H1 (cell line): ENCODE data around the gene PLXNA4. TPM values are rescaled to one million over a fixed set of nuclear protein-coding genes. Genes with fewer than 3 reads are reported as not detected.

Experiments used
- CTCF ChIA-PET: fragments of 300-600 bp; sonication (Branson Sonifier 250); formaldehyde crosslinking; loops from one replicate; lab custom pipeline; 2021; ENCODE audit not compliant: partially characterized antibody; lab: Charles Lee
- POLR2A ChIA-PET: fragments of 300-600 bp; sonication (Branson Sonifier 250); formaldehyde crosslinking; loops from one replicate; lab custom pipeline; 2021; ENCODE audit warnings: inconsistent platforms; ENCODE audit not compliant: partially characterized antibody; lab: Charles Lee
- DNase-seq, 2 experiments: peaks; one replicate each; pipeline versions ENCODE4 v3.0.0 to v3.0.0-alpha.2; 2010 to 2022; ENCODE audit warnings: low spot score in 2 of 2, low read depth in 1 of 2, mixed read lengths in 1 of 2
- FAIRE-seq: peaks from 2 replicates; lab custom pipeline; 2011; peaks lifted over from hg19 to GRCh38; lab: Jason Lieb, UNC
- H2AFZ ChIP-seq: 2 replicates; pipeline ENCODE4 v1.8.1; 2012; ENCODE audit warnings: low read length, inconsistent platforms
- H2AK5ac ChIP-seq: 2 replicates; pipeline ENCODE4 v1.6.1; 2013; ENCODE audit warnings: low read depth, low read length
- H2BK120ac ChIP-seq: replicated peaks from 2 replicates; pipeline ENCODE3; 2013; ENCODE audit warnings: low read depth, low read length, inconsistent platforms
- H2BK12ac ChIP-seq: 2 replicates; pipeline ENCODE4 v1.6.1; 2013; ENCODE audit warnings: low read depth, low read length
- H2BK15ac ChIP-seq: 2 replicates; pipeline ENCODE4 v1.6.1; 2013; ENCODE audit warnings: low read length
- H2BK20ac ChIP-seq: 2 replicates; pipeline ENCODE4 v1.6.1; 2013; ENCODE audit warnings: low read length
- H2BK5ac ChIP-seq: 2 replicates; pipeline ENCODE4 v1.6.1; 2013; ENCODE audit warnings: low read depth, low read length
- H3K14ac ChIP-seq: 2 replicates; pipeline ENCODE4 v1.6.1; 2013; ENCODE audit warnings: inconsistent platforms; ENCODE audit not compliant: insufficient read length
- H3K18ac ChIP-seq: 2 replicates; pipeline ENCODE4 v1.6.1; 2013; ENCODE audit warnings: low read length; ENCODE audit errors: extremely low read depth
- H3K23ac ChIP-seq: 2 replicates; pipeline ENCODE4 v1.6.1; 2013; ENCODE audit warnings: inconsistent platforms; ENCODE audit not compliant: insufficient read length
- H3K23me2 ChIP-seq: 2 replicates; pipeline ENCODE4 v1.6.1; 2013; ENCODE audit warnings: low read depth, low read length
- H3K27ac ChIP-seq: 2 replicates; pipeline ENCODE4 v1.6.1; 2011; ENCODE audit warnings: low read depth, low read length, inconsistent platforms
- H3K27me3 ChIP-seq, 4 experiments: replicated peaks in 1 of 4; 1 replicate in 1 of 4; 2 replicates in 3 of 4; pipeline versions ENCODE4 v1.6.1 to v1.8.1; 2011 to 2013; ENCODE audit warnings: low read length in 3 of 4, mild to moderate bottlenecking in 3 of 4, inconsistent platforms in 2 of 4, mixed read lengths in 2 of 4, moderate library complexity in 1 of 4; ENCODE audit not compliant: control insufficient read depth in 3 of 4, insufficient read depth in 3 of 4; ENCODE audit errors: extremely low read depth in 1 of 4
- H3K36me3 ChIP-seq, 4 experiments: 2 replicates each; pipeline versions ENCODE4 v1.6.1 to v1.8.1; 2011 to 2013; ENCODE audit warnings: mild to moderate bottlenecking in 4 of 4, low read length in 3 of 4, moderate library complexity in 2 of 4, control low read depth in 1 of 4, inconsistent platforms in 1 of 4; ENCODE audit not compliant: insufficient read depth in 4 of 4, control insufficient read depth in 2 of 4
- H3K4ac ChIP-seq: replicated peaks from 2 replicates; pipeline ENCODE3; 2013; ENCODE audit warnings: low read length, low read depth, mixed read lengths, inconsistent platforms; ENCODE audit not compliant: insufficient read length
- H3K4me1 ChIP-seq, 4 experiments: replicated peaks in 1 of 4; 1 replicate in 1 of 4; 2 replicates in 3 of 4; pipeline versions ENCODE4 v1.6.1 to v1.8.1; 2011 to 2013; ENCODE audit warnings: low read length in 3 of 4, inconsistent platforms in 2 of 4, mixed read lengths in 1 of 4; ENCODE audit not compliant: insufficient read depth in 4 of 4, control insufficient read depth in 3 of 4
- H3K4me2 ChIP-seq, 2 experiments: 2 replicates each; pipeline versions ENCODE4 v1.6.1 to v1.8.1; 2011 to 2013; ENCODE audit warnings: low read depth in 2 of 2, low read length in 2 of 2, control low read depth in 1 of 2, inconsistent platforms in 1 of 2, mild to moderate bottlenecking in 1 of 2; ENCODE audit not compliant: insufficient read depth in 1 of 2
- H3K4me3 ChIP-seq, 4 experiments: fragments of 200-600, 300-600 bp in 1 of 4; sonication (generic), shearing (Covaris generic), sonication (Bioruptor Twin) in 1 of 4; 2 replicates each; pipeline versions ENCODE4 v1.5.1 to v1.8.1; 2011 to 2016; ENCODE audit warnings: low read length in 4 of 4, low read depth in 3 of 4, control low read depth in 2 of 4, inconsistent platforms in 2 of 4, mild to moderate bottlenecking in 2 of 4, mixed read lengths in 1 of 4, moderate library complexity in 1 of 4; ENCODE audit not compliant: insufficient read depth in 2 of 4; ENCODE audit errors: extremely low read depth in 1 of 4
- H3K56ac ChIP-seq: replicated peaks from 2 replicates; pipeline ENCODE3; 2013; ENCODE audit warnings: low read depth, mild to moderate bottlenecking, mixed read lengths, low read length, inconsistent platforms; ENCODE audit not compliant: insufficient read length
- H3K79me1 ChIP-seq: 2 replicates; pipeline ENCODE4 v1.6.1; 2013; ENCODE audit warnings: low read depth, low read length, control low read depth
- H3K79me2 ChIP-seq, 2 experiments: 2 replicates each; pipeline versions ENCODE4 v1.6.1 to v1.8.1; 2012 to 2013; ENCODE audit warnings: low read length in 2 of 2, mild to moderate bottlenecking in 2 of 2, inconsistent platforms in 1 of 2; ENCODE audit not compliant: insufficient read depth in 2 of 2, control insufficient read depth in 1 of 2
- H3K9ac ChIP-seq, 4 experiments: replicated peaks in 1 of 4; 1 replicate in 1 of 4; 2 replicates in 3 of 4; pipeline versions ENCODE4 v1.6.1 to v1.8.1; 2011 to 2013; ENCODE audit warnings: low read depth in 3 of 4, low read length in 3 of 4, control low read depth in 2 of 4, mild to moderate bottlenecking in 2 of 4, moderate library complexity in 2 of 4, inconsistent platforms in 1 of 4; ENCODE audit errors: extremely low read depth in 1 of 4
- H3K9me3 ChIP-seq, 2 experiments: 2 replicates each; pipeline versions ENCODE4 v1.6.1 to v1.8.1; 2012 to 2013; ENCODE audit warnings: mild to moderate bottlenecking in 2 of 2, moderate library complexity in 2 of 2, control low read depth in 1 of 2, inconsistent platforms in 1 of 2, low read depth in 1 of 2, low read length in 1 of 2, mixed read lengths in 1 of 2; ENCODE audit not compliant: insufficient read depth in 2 of 2
- H4K20me1 ChIP-seq, 2 experiments: replicated peaks in 1 of 2; 2 replicates each; pipeline versions ENCODE3 to v1.8.1; 2011 to 2013; ENCODE audit warnings: inconsistent platforms in 2 of 2, low read length in 2 of 2, mild to moderate bottlenecking in 1 of 2; ENCODE audit not compliant: insufficient read depth in 2 of 2, control insufficient read depth in 1 of 2
- H4K5ac ChIP-seq: 2 replicates; pipeline ENCODE4 v1.6.1; 2013; ENCODE audit warnings: low read length, low read depth, mixed read lengths, inconsistent platforms; ENCODE audit not compliant: insufficient read length
- H4K8ac ChIP-seq: 2 replicates; pipeline ENCODE4 v1.8.0; 2013; ENCODE audit warnings: mild to moderate bottlenecking, moderate library complexity, low read length, inconsistent platforms; ENCODE audit not compliant: insufficient read depth; ENCODE audit errors: extremely low read depth
- H4K91ac ChIP-seq: replicated peaks from 2 replicates; pipeline ENCODE3; 2013; ENCODE audit warnings: low read length, mixed read lengths, inconsistent platforms; ENCODE audit not compliant: insufficient read length
- CEBPB ChIP-seq: IDR thresholded peaks from 2 replicates; pipeline ENCODE4 v1.6.1; 2012; ENCODE audit warnings: low read depth, low read length
- WGBS, 2 experiments: shearing (Covaris generic) in 1 of 2; methylation state at CpG; one replicate each; pipeline versions ENCODE4 v1.1.6 to v1.1.7; 2013 to 2015; ENCODE audit warnings: low lambda C conversion rate in 2 of 2, mixed read lengths in 2 of 2, inconsistent platforms in 1 of 2, low coverage in 1 of 2, missing lambda C conversion rate in 1 of 2; ENCODE audit not compliant: insufficient replicate concordance in 2 of 2, insufficient coverage in 1 of 2, insufficient read length in 1 of 2; ENCODE audit errors: extremely low coverage in 1 of 2, missing lambda C conversion rate in 1 of 2; 5-methylcytosine and 5-hydroxymethylcytosine counted together
- polyA plus RNA-seq, 7 experiments: library from polyadenylated mRNA; depleted of rRNA in 3 of 7; stranded (reverse) in 5 of 7; unstranded in 2 of 7; fragments of >200 nt in 5 of 7; fragments of 200-250 nt in 2 of 7; gene quantifications; 1 replicate in 5 of 7; 2 replicates in 1 of 7; 4 replicates in 1 of 7; pipeline versions ENCODE4 v1.2.1 to v1.2.3, GENCODE V29; 2011 to 2013; ENCODE audit warnings: missing spikeins in 2 of 7, mixed read lengths in 2 of 7
- total RNA-seq: library from RNA; stranded (reverse); fragmentation: NEBNext Ultra II Directional; extraction: Animal tissue kit (Norgen Biotek cat#: 25700); gene quantifications from 2 replicates; pipeline ENCODE4 v1.2.1, GENCODE V29; 2021

The PLXNA4 gene
- total and polyA plus RNA-seq, 2 of the 8 experiments (the other 6 are each of a cell fraction or from before 2014, with no cell fraction given), result 0.76 to 0.79 TPM

DNA sequence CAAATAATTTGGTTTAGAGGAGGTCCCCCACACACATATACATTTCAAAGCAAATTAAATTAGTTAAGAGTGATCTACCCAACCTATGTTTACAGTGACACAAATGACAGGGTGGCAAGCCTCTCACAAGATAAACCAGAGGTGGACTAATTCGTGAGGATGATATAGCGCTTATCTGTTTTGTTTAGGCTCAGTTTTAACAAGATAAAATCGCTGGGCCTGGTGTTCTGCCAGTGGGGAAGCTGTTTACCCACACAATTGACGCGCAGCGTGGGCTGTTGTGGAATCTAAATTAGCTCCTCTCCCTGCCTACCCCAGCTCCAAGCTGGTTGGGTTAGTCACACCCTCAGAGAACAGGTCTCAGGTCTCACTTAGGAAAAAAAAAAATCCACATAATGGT is 16.7 kb upstream of the PLXNA4 start:
- Histone ChIP-seq H2BK5ac (no peak overlapping the region), H2BK12ac (no peak overlapping the region), H4K91ac (no peak overlapping the region), H3K4me2 (no peak overlapping the region), H3K4me3 (no peak overlapping the region), H2BK15ac (no peak overlapping the region), H3K4ac (no peak overlapping the region), H3K79me2 (no peaks in the 10 kb centered on the region), H3K4me1 (0 out of 7 replicates have a peak, but pooled peaks cover 0 to 2% (median 0%) of the 10 kb centered on the region in 4 experiments), H3K23me2 (no peaks in the 10 kb centered on the region), H3K9me3 (no peaks in the 10 kb centered on the region), H4K5ac (no peak overlapping the region), H3K18ac (no peak overlapping the region), H3K79me1 (no peaks in the 10 kb centered on the region), H3K56ac (no peak overlapping the region), H3K27ac (no peak overlapping the region), H2BK20ac (no peak overlapping the region), H3K36me3 (no peaks in the 10 kb centered on the region; a peak in 1 of 8 replicates), H4K8ac (no peak overlapping the region), H3K14ac (no peak overlapping the region), H2AK5ac (no peak overlapping the region), H2AFZ (no peak overlapping the region), H3K9ac (no peak overlapping the region), H3K23ac (no peak overlapping the region), H2BK120ac (no peak overlapping the region), H3K27me3 (no peaks in the 10 kb centered on the region; a peak in 1 of 7 replicates), H4K20me1 (no peaks in the 10 kb centered on the region)
- no peak for TF ChIP-seq CEBPB
- WGBS, 2 experiments, result 96% methylated on average over 6 of the region's 6 CpGs; no CpG with 5 or more reads in 1 of the 2 experiments
- FAIRE-seq, result no peak
- CTCF ChIA-PET, result interaction anchor here (0.6 to 2.3 kb wide), 4 partner anchors 10 to 40 kb away, joined by 3 to 9 read pairs (median 5); no protein-coding TSS in a partner anchor
- no peak for DNase-seq
- POLR2A ChIA-PET, result no interaction called here
